GM12865 (cell line): ENCODE results near the gene CCDC17.

Experiments used
- DNase-seq: peaks from one replicate; pipeline ENCODE4 v3.0.0; 2010; ENCODE audit warnings: low read depth
- H3K4me3 ChIP-seq: 2 replicates; pipeline ENCODE4 v1.5.1; 2011; ENCODE audit warnings: mild to moderate bottlenecking, low read depth, low read length, control low read depth
- TF ChIP-seq, protein P1 (sequence below): IDR thresholded peaks from 2 replicates; pipeline ENCODE4 v1.5.1; 2011; ENCODE audit warnings: low read length, control low read depth, low read depth, inconsistent platforms; ENCODE audit not compliant: insufficient read depth; ENCODE audit errors: missing control alignments

The CCDC17 gene

GRCh38 chr1:45594412-45594811 lies 29.4 kb downstream of the CCDC17 start:
- H3K4me3 ChIP-seq = no peak overlapping the region
- DNase-seq = no peak
- TF ChIP-seq, protein P1, sequence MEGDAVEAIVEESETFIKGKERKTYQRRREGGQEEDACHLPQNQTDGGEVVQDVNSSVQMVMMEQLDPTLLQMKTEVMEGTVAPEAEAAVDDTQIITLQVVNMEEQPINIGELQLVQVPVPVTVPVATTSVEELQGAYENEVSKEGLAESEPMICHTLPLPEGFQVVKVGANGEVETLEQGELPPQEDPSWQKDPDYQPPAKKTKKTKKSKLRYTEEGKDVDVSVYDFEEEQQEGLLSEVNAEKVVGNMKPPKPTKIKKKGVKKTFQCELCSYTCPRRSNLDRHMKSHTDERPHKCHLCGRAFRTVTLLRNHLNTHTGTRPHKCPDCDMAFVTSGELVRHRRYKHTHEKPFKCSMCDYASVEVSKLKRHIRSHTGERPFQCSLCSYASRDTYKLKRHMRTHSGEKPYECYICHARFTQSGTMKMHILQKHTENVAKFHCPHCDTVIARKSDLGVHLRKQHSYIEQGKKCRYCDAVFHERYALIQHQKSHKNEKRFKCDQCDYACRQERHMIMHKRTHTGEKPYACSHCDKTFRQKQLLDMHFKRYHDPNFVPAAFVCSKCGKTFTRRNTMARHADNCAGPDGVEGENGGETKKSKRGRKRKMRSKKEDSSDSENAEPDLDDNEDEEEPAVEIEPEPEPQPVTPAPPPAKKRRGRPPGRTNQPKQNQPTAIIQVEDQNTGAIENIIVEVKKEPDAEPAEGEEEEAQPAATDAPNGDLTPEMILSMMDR = no peak

- DNase-seq = no peak
- H3K4me3 ChIP-seq = no peak overlapping the region
- TF ChIP-seq, protein P1 = no peak
Measured at GRCh38 chr1:45589861-45590260, 34.0 kb downstream of the CCDC17 start.

DNA sequence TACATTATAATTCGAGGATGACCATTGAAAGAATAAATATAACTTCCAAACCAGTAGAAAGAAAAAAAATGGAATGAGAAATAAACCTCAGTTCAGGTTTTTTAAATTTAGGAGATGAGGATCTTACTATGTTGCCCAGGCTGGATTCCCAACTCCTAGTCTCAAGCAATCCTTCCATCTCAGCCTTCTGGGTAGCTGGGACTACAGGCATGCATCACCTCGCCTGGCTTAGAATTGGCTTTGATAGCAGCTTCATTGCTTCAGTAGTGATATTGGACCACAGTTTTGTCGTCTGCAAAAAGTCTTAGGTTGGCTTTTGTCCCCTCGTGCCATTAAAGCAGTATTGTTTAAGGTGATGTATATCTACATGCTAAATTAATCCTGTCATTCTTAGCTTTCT lies 37.1 kb downstream of the CCDC17 start:
- TF ChIP-seq, protein P1 = no peak
- peak overlapping the region; percentile 98 for H3K4me3 ChIP-seq
- no peak for DNase-seq

DNA sequence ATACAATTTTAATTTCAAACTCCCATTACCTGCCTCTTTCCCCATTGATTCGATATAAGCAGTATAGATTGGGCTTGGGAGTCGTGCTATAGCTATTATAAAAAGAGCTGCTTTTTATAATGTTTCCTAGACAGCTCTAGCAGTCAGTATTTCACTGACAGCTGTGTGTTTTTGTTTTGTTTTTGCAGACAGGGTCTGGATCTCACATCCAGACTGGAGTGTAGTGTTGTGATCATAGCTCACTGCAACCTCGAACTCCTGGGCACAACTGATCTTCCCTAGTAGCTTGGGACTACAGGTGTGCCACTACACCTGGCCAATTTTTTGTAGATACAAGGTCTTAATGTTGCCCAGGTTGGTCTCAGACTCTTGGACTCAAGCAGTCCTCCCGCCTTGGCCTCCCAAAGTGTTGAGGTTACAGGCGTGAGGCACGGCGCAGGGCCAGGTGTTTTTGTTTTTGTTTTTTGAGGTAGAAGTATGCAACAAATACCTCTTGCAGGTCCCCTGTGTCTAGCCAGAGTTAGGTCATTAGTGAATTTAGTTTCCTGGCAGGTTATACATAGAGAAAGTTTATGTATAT lies 38.3 kb downstream of the CCDC17 start:
- DNase-seq = peak; percentile 17
- peak overlapping the region; percentile 98 for H3K4me3 ChIP-seq
- TF ChIP-seq, protein P1 = no peak

- no peak for DNase-seq
- TF ChIP-seq, protein P1 = no peak
- H3K4me3 ChIP-seq = peak overlapping the region; percentile 98
Measured at GRCh38 chr1:45585110-45585426, 38.8 kb downstream of the CCDC17 start.

DNA sequence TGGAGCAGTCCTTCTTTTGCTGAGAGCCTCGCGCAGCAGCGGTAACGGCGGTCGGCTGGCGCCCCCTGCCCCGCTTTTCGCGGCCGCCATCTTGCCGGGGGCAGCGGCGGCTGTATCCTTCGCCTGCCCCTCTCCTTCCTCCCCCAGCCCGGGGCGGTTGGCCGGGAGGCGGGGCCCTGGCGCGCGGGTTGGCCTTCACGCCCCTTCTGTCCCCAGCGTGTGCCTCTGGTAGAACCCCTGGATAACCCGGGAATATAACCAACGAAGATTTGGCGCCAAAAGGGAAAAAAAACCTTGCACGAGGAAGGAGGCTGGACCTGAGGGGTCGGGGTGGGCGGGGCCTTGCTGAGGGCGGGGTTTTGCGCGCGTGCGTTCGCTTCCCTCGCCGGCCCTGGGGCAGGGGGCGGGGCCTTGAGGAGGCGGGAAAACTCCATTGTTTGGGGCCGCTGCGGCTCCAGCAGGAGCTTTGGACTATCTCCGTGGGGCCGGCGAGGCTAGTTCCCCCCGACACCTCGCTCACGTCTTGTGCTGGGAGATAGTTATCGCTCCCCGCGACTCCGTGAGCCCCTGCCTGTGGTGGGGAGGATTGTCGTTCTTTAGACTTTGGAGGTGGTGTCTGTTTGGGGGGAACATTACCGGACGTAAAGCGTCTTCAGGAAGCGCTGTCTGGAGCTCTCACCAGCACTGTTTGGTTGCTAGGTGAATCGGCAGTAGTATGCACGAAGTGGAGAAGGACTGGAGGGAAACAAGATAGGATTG lies 39.3 kb downstream of the CCDC17 start:
- peak; percentile 93 for DNase-seq
- peak overlapping the region; percentile 98 for H3K4me3 ChIP-seq
- TF ChIP-seq, protein P1 = no peak
